RPMI8226 (cell line): ENCODE measurements around the gene CALHM2.

ENCODE experiments used
- DNase-seq: peaks from one replicate; pipeline ENCODE4 v3.0.0-alpha.2; 2015

CALHM2 gene

DNA sequence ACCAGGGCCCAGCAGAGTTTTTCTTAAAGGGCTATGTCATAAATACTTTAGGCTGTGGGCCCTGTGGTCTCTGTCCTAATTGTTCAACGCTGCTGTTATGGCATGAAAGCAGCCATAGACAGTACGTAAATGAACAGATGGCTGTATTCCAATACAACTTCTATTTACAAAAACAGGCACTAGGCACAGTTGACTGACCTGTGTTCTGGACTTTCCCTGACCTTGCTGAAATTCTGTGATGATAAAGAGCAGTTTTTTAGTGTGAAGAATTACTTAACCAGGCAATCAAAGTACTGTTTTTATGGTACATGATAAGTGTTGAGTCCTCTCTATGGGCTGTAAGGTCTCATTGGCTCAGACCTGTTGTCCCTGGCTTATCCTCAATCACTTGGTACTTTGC, 38.6 kb downstream of the CALHM2 start:
- no peak for DNase-seq

DNA sequence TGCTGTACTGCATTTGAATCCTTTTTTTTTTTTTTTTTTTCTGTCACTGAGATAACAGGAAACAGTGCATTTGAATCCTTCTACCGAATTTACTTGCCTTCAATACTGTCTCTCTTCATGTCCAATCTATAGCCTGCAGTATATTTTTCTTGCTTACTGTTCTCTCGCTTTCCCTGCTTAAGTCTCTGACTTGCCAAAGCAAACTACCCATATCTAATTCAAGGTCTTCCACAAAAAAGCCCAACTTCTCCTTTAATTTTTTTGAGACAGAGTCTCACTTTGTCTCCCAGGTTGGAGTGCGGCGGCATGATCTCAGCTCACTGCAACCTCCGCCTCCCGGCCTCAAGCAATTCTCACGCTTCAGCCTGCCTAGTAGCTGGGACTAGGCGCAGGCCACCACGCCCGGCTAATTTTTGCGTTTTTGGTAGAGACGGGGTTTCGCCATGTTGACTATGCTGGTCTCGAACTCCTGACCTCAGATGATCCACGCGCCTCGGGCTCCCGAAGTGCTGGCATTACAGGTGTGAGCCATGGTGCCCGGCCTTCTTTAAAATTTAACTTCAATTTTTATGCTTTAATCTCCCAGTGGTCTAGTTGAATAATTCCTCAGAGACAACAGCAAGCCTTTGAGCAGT, 54.9 kb downstream of the CALHM2 start:
- DNase-seq: peak; percentile 18

GRCh38 chr10:103396789-103397087, 55.4 kb downstream of the CALHM2 start:
- DNase-seq: no peak
